Dendritic cell treated with granulocyte-macrophage colony-stimulating factor and Interleukin-4, amounts not matched to agents 40 ng/mL and 50 ng/mL, for 4 days (primary cell): ENCODE data around the gene AHNAK2.
"Not testable (repeated sequence)": the region's sequence is repeated elsewhere in the genome, so short reads cannot be mapped to it uniquely, and the experiment has no call there.

Source experiments
- H3K27ac Mint-ChIP-seq: one replicate; pipeline ENCODE4 v1.8.0; 2022; ENCODE audit warnings: mild to moderate bottlenecking, mixed read lengths
- H3K27me3 Mint-ChIP-seq: one replicate; pipeline ENCODE4 v1.8.0; 2022; ENCODE audit warnings: mild to moderate bottlenecking, mixed read lengths
- H3K36me3 Mint-ChIP-seq: one replicate; pipeline ENCODE4 v1.8.0; 2022; ENCODE audit warnings: low read depth, mixed read lengths
- H3K4me1 Mint-ChIP-seq: one replicate; pipeline ENCODE4 v1.8.0; 2022; ENCODE audit warnings: low read depth, mixed read lengths
- H3K4me3 Mint-ChIP-seq: one replicate; pipeline ENCODE4 v1.8.0; 2022; ENCODE audit warnings: mild to moderate bottlenecking, moderate library complexity, mixed read lengths
- H3K9me3 Mint-ChIP-seq: one replicate; pipeline ENCODE4 v1.8.0; 2022; ENCODE audit warnings: mixed read lengths
- intact Hi-C: fragments of 100-400 bp; cut with micrococcal nuclease; formaldehyde crosslinking; loops from one replicate; pipeline ENCODE4 v1.15.0; 2022

The AHNAK2 gene

DNA sequence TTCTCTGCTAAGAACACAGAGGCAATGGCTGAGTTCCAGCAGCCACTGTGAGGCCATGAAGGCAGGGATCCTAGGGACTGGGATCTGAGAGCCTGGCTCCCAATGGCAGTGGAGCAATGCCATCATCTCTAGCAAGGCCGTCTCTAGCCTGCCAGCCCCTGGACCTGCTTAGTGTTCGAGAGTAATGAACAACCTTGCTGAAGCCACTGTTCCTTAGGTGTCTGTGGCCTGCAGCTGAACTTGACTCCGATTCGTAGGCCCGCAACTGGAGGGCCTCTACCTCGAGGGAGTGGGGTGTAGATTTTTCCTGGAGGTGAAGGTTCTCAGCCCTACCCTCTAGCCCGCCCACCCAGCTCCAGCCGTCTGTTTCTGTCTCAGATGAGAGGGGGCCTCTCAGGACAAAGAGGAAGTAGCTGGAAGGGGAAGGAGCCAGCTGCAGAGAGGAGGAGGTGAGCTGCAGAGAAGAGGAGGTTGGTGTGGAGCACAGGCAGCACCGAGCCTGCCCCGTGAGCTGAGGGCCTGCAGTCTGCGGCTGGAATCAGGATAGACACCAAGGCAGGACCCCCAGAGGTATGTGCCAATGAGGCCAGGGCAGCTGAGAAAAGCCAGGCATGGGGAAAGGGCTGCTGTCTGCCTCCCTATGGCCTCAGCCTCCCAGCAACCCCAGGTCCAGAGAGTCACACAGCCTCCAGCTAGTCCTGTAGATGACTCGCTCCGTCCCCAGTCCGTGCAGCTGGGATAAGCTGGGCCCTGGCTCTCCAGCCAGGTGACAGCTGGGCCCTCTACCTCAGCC lies 53.6 kb downstream of the AHNAK2 start, which contains the start of gene PLD4:
Gene PLD4, plus strand, starts transcription at position 459 of the 793 bp plus-strand sequence. CDS start 2,262 bp downstream, outside the sequence.
- Mint-ChIP-seq H3K9me3 (no peaks in the 10 kb centered on the region), H3K36me3 (no peaks in the 10 kb centered on the region), H3K4me1 (peaks cover 50% of the 10 kb centered on the region), H3K4me3 (no peak within 1 kb of the TSS), H3K27ac (peak within 1 kb of the TSS; percentile 59), H3K27me3 (peaks cover 15% of the 10 kb centered on the region)
- intact Hi-C loops, result no loop called here

DNA sequence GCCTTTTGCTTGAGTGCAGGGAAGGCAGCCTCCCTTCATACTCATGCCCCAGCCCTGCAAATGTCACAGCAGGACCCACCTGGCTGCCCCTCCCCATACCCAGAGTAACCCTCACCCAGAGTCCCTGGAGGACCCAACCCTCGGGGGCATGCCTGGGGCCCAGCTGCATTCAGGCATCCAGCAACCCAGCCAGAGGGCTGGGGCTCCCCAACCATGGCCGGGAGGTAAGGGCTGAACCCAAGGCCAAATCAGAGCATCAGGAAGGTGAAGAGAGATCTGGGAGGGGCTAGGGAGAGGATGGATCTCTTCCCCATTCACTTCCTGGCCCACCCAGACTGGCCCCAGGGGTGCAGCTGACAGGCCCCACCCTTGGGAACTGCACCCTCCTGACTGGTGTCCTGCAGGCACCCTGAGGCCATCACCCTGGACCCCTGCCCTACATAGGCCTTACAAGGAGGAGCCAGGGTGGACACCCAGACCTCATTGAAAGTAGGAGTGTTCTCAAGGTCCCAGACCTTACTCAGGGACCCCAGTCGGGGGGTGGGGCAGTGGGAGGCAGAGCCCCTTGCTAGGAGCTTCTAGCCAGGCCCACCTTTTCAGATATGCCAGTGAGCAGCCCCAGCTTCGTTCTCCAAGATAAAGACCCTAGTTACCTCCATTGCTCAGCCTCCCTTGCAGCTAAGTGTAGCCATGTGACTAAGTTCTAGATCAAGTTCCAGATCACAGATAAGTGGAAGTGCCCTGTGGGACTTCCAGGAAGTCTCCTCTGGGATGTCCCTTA lies 54.3 kb downstream of the AHNAK2 start:
- intact Hi-C loops, result no loop called here

GRCh38 chr14:104919993-104920315 lies 58.2 kb downstream of the AHNAK2 start:
- peaks cover 11% of the 10 kb centered on the region for H3K27me3 Mint-ChIP-seq
- peaks cover 16% of the 10 kb centered on the region for H3K4me1 Mint-ChIP-seq
- H3K36me3 Mint-ChIP-seq, result no peaks in the 10 kb centered on the region
- H3K27ac Mint-ChIP-seq, result no peak overlapping the region
- intact Hi-C loops, result no loop called here
- no peaks in the 10 kb centered on the region for H3K9me3 Mint-ChIP-seq
- H3K4me3 Mint-ChIP-seq, result no peak overlapping the region

More for the DNA sequence above, 54.3 kb downstream of the AHNAK2 start:
- Mint-ChIP-seq H3K27me3 (peaks cover 12% of the 10 kb centered on the region), H3K36me3 (no peaks in the 10 kb centered on the region), H3K27ac (no peak overlapping the region), H3K4me3 (no peak overlapping the region), H3K4me1 (peaks cover 47% of the 10 kb centered on the region), H3K9me3 (no peaks in the 10 kb centered on the region)

GRCh38 chr14:104919152-104919992 lies 58.8 kb downstream of the AHNAK2 start:
- H3K27ac Mint-ChIP-seq, H3K4me3 Mint-ChIP-seq, intact Hi-C loops, H3K9me3 Mint-ChIP-seq, H3K36me3 Mint-ChIP-seq: not testable (repeated sequence)
- peaks cover 10% of the 10 kb centered on the region for H3K4me1 Mint-ChIP-seq
- H3K27me3 Mint-ChIP-seq, result peaks cover 14% of the 10 kb centered on the region

- intact Hi-C loops, result no loop called here
- no peak overlapping the region for H3K4me3 Mint-ChIP-seq
- H3K9me3 Mint-ChIP-seq, result no peaks in the 10 kb centered on the region
- H3K36me3 Mint-ChIP-seq, result no peaks in the 10 kb centered on the region
- H3K4me1 Mint-ChIP-seq, result no peaks in the 10 kb centered on the region
- no peak overlapping the region for H3K27ac Mint-ChIP-seq
- peaks cover 21% of the 10 kb centered on the region for H3K27me3 Mint-ChIP-seq
Measured at GRCh38 chr14:104917993-104918392, 60.2 kb downstream of the AHNAK2 start.

DNA sequence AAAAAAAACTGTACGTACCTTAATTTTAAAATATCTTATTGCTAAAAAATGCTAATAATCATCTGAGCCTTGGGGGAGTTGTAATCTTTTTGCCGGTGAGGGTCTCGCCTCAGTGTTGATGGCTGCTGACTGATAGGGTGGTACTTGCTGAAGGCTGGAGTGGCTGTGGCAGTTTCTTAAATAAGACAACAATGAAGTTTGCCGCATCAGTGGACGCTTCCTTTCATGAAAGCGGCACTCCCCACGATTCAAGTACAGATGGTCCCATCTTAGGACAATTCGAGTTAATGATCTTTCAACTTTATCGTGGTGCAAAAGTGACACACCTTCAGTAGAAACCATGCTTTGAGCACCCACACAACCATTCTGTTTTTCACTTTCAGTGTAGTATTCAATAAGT lies 61.1 kb downstream of the AHNAK2 start:
- Mint-ChIP-seq H3K4me1 (no peaks in the 10 kb centered on the region), H3K27me3 (peaks cover 24% of the 10 kb centered on the region), H3K36me3 (no peaks in the 10 kb centered on the region), H3K27ac (no peak overlapping the region), H3K4me3 (no peak overlapping the region), H3K9me3 (peaks cover 4% of the 10 kb centered on the region)
- intact Hi-C loops, result no loop called here

- no peak overlapping the region for H3K27ac Mint-ChIP-seq
- no peak overlapping the region for H3K4me3 Mint-ChIP-seq
- H3K27me3 Mint-ChIP-seq, result peaks cover 33% of the 10 kb centered on the region
- intact Hi-C loops, result no loop called here
- H3K4me1 Mint-ChIP-seq, result no peaks in the 10 kb centered on the region
- H3K36me3 Mint-ChIP-seq, result no peaks in the 10 kb centered on the region
- H3K9me3 Mint-ChIP-seq, result peaks cover 18% of the 10 kb centered on the region
Measured at GRCh38 chr14:104913435-104913834, 64.7 kb downstream of the AHNAK2 start.

DNA sequence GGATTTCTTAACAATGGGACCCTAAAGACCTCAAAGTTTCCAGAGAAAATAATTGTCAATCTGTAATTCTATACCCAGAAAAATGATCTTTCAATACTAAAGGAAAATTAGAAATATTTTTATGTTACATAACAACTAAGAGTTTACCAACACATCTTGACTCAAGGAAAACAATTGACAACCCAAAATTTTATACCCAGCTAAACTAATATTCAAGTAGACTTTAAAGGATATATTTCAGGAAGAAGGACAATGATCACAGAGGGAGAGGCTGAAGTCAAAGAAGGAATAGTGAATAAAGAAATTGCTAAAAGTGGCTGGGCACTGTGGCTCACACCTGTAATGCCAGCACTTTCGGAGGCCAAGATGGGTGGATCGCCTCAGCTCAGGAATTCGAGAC lies 66.1 kb downstream of the AHNAK2 start:
- H3K4me3 Mint-ChIP-seq, result no peak overlapping the region
- H3K27ac Mint-ChIP-seq, result no peak overlapping the region
- no peaks in the 10 kb centered on the region for H3K4me1 Mint-ChIP-seq
- no peaks in the 10 kb centered on the region for H3K36me3 Mint-ChIP-seq
- H3K27me3 Mint-ChIP-seq, result peaks cover 43% of the 10 kb centered on the region
- intact Hi-C loops, result no loop called here
- peaks cover 18% of the 10 kb centered on the region for H3K9me3 Mint-ChIP-seq

DNA sequence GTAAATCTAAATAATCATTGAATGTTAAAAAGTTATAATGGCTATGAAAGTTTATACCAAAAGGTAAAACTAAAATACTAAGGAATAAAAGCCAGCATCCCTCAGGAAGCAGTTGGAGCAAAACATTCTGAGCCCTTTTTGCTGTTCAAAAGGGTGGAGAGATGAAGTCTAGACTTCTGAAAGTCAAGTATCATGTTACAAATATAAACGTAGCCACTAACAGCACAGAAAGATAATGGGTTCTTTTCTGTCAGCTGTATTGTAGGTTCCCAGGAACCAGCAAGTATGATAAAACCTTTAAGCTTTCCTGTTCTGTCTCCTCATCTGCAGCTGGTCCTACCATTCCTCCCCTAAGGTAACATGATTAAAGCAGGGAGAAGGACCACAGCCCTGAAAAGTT lies 69.9 kb downstream of the AHNAK2 start:
- Mint-ChIP-seq H3K27me3 (peaks cover 44% of the 10 kb centered on the region), H3K27ac (no peak overlapping the region), H3K9me3 (peaks cover 18% of the 10 kb centered on the region), H3K4me1 (no peaks in the 10 kb centered on the region), H3K4me3 (no peak overlapping the region), H3K36me3 (no peaks in the 10 kb centered on the region)
- intact Hi-C loops, result no loop called here

DNA sequence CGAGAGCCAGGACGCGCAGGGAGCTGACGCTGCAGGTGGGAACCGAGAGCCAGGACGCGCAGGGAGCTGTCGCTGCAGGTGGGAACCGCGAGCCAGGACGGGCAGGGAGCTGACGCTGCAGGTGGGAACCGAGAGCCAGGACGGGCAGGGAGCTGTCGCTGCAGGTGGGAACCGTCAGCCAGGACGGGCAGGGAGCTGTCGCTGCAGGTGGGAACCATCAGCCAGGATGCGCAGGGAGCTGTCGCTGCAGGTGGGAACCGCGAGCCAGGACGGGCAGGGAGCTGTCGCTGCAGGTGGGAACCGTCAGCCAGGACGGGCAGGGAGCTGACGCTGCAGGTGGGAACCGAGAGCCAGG lies 72.6 kb downstream of the AHNAK2 start:
- H3K36me3 Mint-ChIP-seq, H3K4me1 Mint-ChIP-seq, H3K9me3 Mint-ChIP-seq, H3K4me3 Mint-ChIP-seq, H3K27ac Mint-ChIP-seq, intact Hi-C loops: not testable (repeated sequence)
- H3K27me3 Mint-ChIP-seq, result peaks cover 37% of the 10 kb centered on the region

GRCh38 chr14:104904650-104905578 lies 73.3 kb downstream of the AHNAK2 start:
- H3K27ac Mint-ChIP-seq, intact Hi-C loops, H3K9me3 Mint-ChIP-seq, H3K36me3 Mint-ChIP-seq, H3K4me1 Mint-ChIP-seq, H3K4me3 Mint-ChIP-seq: not testable (repeated sequence)
- H3K27me3 Mint-ChIP-seq, result peaks cover 37% of the 10 kb centered on the region

- no peak overlapping the region for H3K4me3 Mint-ChIP-seq
- H3K27ac Mint-ChIP-seq, result no peak overlapping the region
- H3K36me3 Mint-ChIP-seq, result no peaks in the 10 kb centered on the region
- intact Hi-C loops, result no loop called here
- no peaks in the 10 kb centered on the region for H3K4me1 Mint-ChIP-seq
- H3K27me3 Mint-ChIP-seq, result peaks cover 37% of the 10 kb centered on the region
- H3K9me3 Mint-ChIP-seq, result no peaks in the 10 kb centered on the region
Measured at GRCh38 chr14:104903990-104904389, 74.2 kb downstream of the AHNAK2 start.
